ENCODE measurements around the gene CAPN5. TPM values are rescaled to one million over a fixed set of nuclear protein-coding genes. Genes with fewer than 3 reads are reported as not detected.

The CAPN5 gene
- total RNA-seq, 2 experiments from 2014 or later: 0.20 to 0.28 TPM

GRCh38 chr11:77036398-77036797 is 30.4 kb upstream of the CAPN5 start:
- Mint-ChIP-seq H3K36me3 (no peaks in the 10 kb centered on the region), H3K4me3 (no peak overlapping the region), H3K27me3 (peaks cover 49% of the 10 kb centered on the region), H3K9me3 (ENCODE audit: low read depth) (no peaks in the 10 kb centered on the region), H3K27ac (no peak overlapping the region), H3K4me1 (peaks cover 8% of the 10 kb centered on the region)
- ATAC-seq (no peak), DNase-seq (no peak)
- CTCF ChIA-PET: interaction anchor here (1.8 to 3.3 kb wide), 3 partner anchors 11 to 227 kb away, joined by 5 to 10 read pairs (median 6); no protein-coding TSS in a partner anchor

GRCh38 chr11:77037057-77037456 is 29.7 kb upstream of the CAPN5 start:
- H3K9me3 Mint-ChIP-seq (ENCODE audit: low read depth): no peaks in the 10 kb centered on the region
- no peak for ATAC-seq
- H3K27me3 Mint-ChIP-seq: peaks cover 50% of the 10 kb centered on the region

GRCh38 chr11:77038029-77038824 is 28.5 kb upstream of the CAPN5 start:
- CTCF ChIA-PET: interaction anchor here (2.2 kb wide), 1 partner anchor 10 kb away, joined by 6 read pairs; no protein-coding TSS in a partner anchor
- peaks cover 50% of the 10 kb centered on the region for H3K27me3 Mint-ChIP-seq
- no peak overlapping the region for H3K27ac Mint-ChIP-seq
- H3K9me3 Mint-ChIP-seq (ENCODE audit: low read depth): no peaks in the 10 kb centered on the region
- peaks cover 8% of the 10 kb centered on the region for H3K4me1 Mint-ChIP-seq
- H3K4me3 Mint-ChIP-seq: no peak overlapping the region
- ATAC-seq (no peak), DNase-seq (no peak)
- no peaks in the 10 kb centered on the region for H3K36me3 Mint-ChIP-seq

More at GRCh38 chr11:77037057-77037456, 29.7 kb upstream of the CAPN5 start:
- Mint-ChIP-seq H3K27ac (no peak overlapping the region), H3K36me3 (no peaks in the 10 kb centered on the region), H3K4me1 (peaks cover 8% of the 10 kb centered on the region), H3K4me3 (no peak overlapping the region)
- CTCF ChIA-PET: interaction anchor here (1.8 to 3.3 kb wide), 3 partner anchors 10 to 228 kb away, joined by 5 to 10 read pairs (median 6); no protein-coding TSS in a partner anchor
- DNase-seq: no peak

- DNase-seq (no peak), ATAC-seq (no peak)
- no peaks in the 10 kb centered on the region for H3K36me3 Mint-ChIP-seq
- no peaks in the 10 kb centered on the region for H3K9me3 Mint-ChIP-seq (ENCODE audit: low read depth)
- H3K4me1 Mint-ChIP-seq: peaks cover 8% of the 10 kb centered on the region
- CTCF ChIA-PET: interaction anchor here (1.5 to 2.9 kb wide), 3 partner anchors 9 to 120 kb away, joined by 5 to 22 read pairs (median 6); no protein-coding TSS in a partner anchor
- no peak overlapping the region for H3K27ac Mint-ChIP-seq
- peak overlapping the region; percentile 1 for H3K4me3 Mint-ChIP-seq
- peaks cover 52% of the 10 kb centered on the region for H3K27me3 Mint-ChIP-seq
Measured at GRCh38 chr11:77038825-77039326, 27.9 kb upstream of the CAPN5 start.

GRCh38 chr11:77039491-77040400 is 27.0 kb upstream of the CAPN5 start:
- H3K36me3 Mint-ChIP-seq: no peaks in the 10 kb centered on the region
- no peaks in the 10 kb centered on the region for H3K9me3 Mint-ChIP-seq (ENCODE audit: low read depth)
- peaks cover 4% of the 10 kb centered on the region for H3K4me1 Mint-ChIP-seq
- H3K27me3 Mint-ChIP-seq: peaks cover 59% of the 10 kb centered on the region
- ATAC-seq (peak; percentile 60), DNase-seq (peak; percentile 45)
- H3K27ac Mint-ChIP-seq: no peak overlapping the region
- CTCF ChIA-PET: interaction anchor here (0.6 to 2.9 kb wide), 7 partner anchors 8 to 120 kb away, joined by 3 to 22 read pairs (median 5); partner anchors contain the start of gene CAPN5
- no peak overlapping the region for H3K4me3 Mint-ChIP-seq

- H3K4me3 Mint-ChIP-seq: no peak overlapping the region
- ATAC-seq: no peak
- peak; percentile 27 for DNase-seq
- H3K27ac Mint-ChIP-seq: no peak overlapping the region
- no peaks in the 10 kb centered on the region for H3K9me3 Mint-ChIP-seq (ENCODE audit: low read depth)
- H3K4me1 Mint-ChIP-seq: peaks cover 4% of the 10 kb centered on the region
- H3K36me3 Mint-ChIP-seq: no peaks in the 10 kb centered on the region
- H3K27me3 Mint-ChIP-seq: peaks cover 60% of the 10 kb centered on the region
- CTCF ChIA-PET: interaction anchor here (0.8 to 2.9 kb wide), 8 partner anchors 7 to 318 kb away, joined by 3 to 22 read pairs (median 4); no protein-coding TSS in a partner anchor
Measured at GRCh38 chr11:77040401-77040777, 26.4 kb upstream of the CAPN5 start.

- Mint-ChIP-seq H3K27me3 (peaks cover 60% of the 10 kb centered on the region), H3K36me3 (no peaks in the 10 kb centered on the region), H3K4me3 (no peak overlapping the region), H3K9me3 (ENCODE audit: low read depth) (no peaks in the 10 kb centered on the region), H3K27ac (no peak overlapping the region), H3K4me1 (peaks cover 5% of the 10 kb centered on the region)
- DNase-seq (no peak), ATAC-seq (no peak)
- CTCF ChIA-PET: interaction anchor here (0.8 to 2.9 kb wide), 3 partner anchors 51 to 319 kb away, joined by 3 to 22 read pairs (median 3); no protein-coding TSS in a partner anchor
Measured at GRCh38 chr11:77040889-77041288, 25.9 kb upstream of the CAPN5 start.

- H3K9me3 Mint-ChIP-seq (ENCODE audit: low read depth): no peaks in the 10 kb centered on the region
- peak; percentile 35 for DNase-seq
- H3K27ac Mint-ChIP-seq: no peak overlapping the region
- peaks cover 14% of the 10 kb centered on the region for H3K4me1 Mint-ChIP-seq
- H3K4me3 Mint-ChIP-seq: no peak overlapping the region
- no peak for ATAC-seq
- H3K36me3 Mint-ChIP-seq: no peaks in the 10 kb centered on the region
- H3K27me3 Mint-ChIP-seq: peaks cover 55% of the 10 kb centered on the region
- CTCF ChIA-PET: interaction anchor here (0.8 kb wide), 1 partner anchor 49 kb away, joined by 4 read pairs; no protein-coding TSS in a partner anchor
Measured at GRCh38 chr11:77042111-77042726, 24.6 kb upstream of the CAPN5 start.

- CTCF ChIA-PET: interaction anchor here (0.6 to 2.6 kb wide), 5 partner anchors 10 to 125 kb away, joined by 3 to 30 read pairs (median 3); no protein-coding TSS in a partner anchor
- no peak for DNase-seq
- Mint-ChIP-seq H3K27me3 (peaks cover 41% of the 10 kb centered on the region), H3K36me3 (no peaks in the 10 kb centered on the region), H3K9me3 (ENCODE audit: low read depth) (no peaks in the 10 kb centered on the region), H3K4me1 (peaks cover 10% of the 10 kb centered on the region), H3K27ac (no peak overlapping the region), H3K4me3 (no peak overlapping the region)
- no peak for ATAC-seq
Measured at GRCh38 chr11:77044356-77044755, 22.4 kb upstream of the CAPN5 start.

- H3K36me3 Mint-ChIP-seq: no peaks in the 10 kb centered on the region
- DNase-seq: peak; percentile 18
- ATAC-seq: no peak
- no peak overlapping the region for H3K27ac Mint-ChIP-seq
- peaks cover 40% of the 10 kb centered on the region for H3K27me3 Mint-ChIP-seq
- no peak overlapping the region for H3K4me3 Mint-ChIP-seq
- no peaks in the 10 kb centered on the region for H3K9me3 Mint-ChIP-seq (ENCODE audit: low read depth)
- H3K4me1 Mint-ChIP-seq: peaks cover 10% of the 10 kb centered on the region
- CTCF ChIA-PET: interaction anchor here (0.6 to 2.6 kb wide), 10 partner anchors 9 to 171 kb away, joined by 3 to 30 read pairs (median 3); no protein-coding TSS in a partner anchor
Measured at GRCh38 chr11:77044886-77045285, 21.9 kb upstream of the CAPN5 start.

- Mint-ChIP-seq H3K27ac (no peak overlapping the region), H3K4me3 (no peak overlapping the region)
- peak; percentile 59 for ATAC-seq
Measured at GRCh38 chr11:77046060-77046501, 20.7 kb upstream of the CAPN5 start.

More at GRCh38 chr11:77046060-77046501, 20.7 kb upstream of the CAPN5 start:
- peak; percentile 65 for DNase-seq
- Mint-ChIP-seq H3K9me3 (ENCODE audit: low read depth) (no peaks in the 10 kb centered on the region), H3K4me1 (peaks cover 10% of the 10 kb centered on the region), H3K27me3 (peaks cover 33% of the 10 kb centered on the region), H3K36me3 (no peaks in the 10 kb centered on the region)
- CTCF ChIA-PET: interaction anchor here (0.8 to 2.6 kb wide), 9 partner anchors 15 to 236 kb away, joined by 3 to 30 read pairs (median 4); no protein-coding TSS in a partner anchor
